Astrocyte (in vitro differentiated cells and primary cell): ENCODE data around the gene DOK5.

Experiments
- EZH2 ChIP-seq: IDR thresholded peaks from 2 replicates; pipeline ENCODE4 v1.6.1; 2012; ENCODE audit warnings: mild to moderate bottlenecking, low read length, inconsistent platforms; ENCODE audit not compliant: insufficient read depth
- TF ChIP-seq, protein P1 (sequence below): IDR thresholded peaks from 2 replicates; pipeline ENCODE4 v1.5.1; 2011; ENCODE audit warnings: low read depth, mild to moderate bottlenecking, inconsistent platforms, low read length, moderate library complexity; ENCODE audit not compliant: insufficient read depth

DNA sequence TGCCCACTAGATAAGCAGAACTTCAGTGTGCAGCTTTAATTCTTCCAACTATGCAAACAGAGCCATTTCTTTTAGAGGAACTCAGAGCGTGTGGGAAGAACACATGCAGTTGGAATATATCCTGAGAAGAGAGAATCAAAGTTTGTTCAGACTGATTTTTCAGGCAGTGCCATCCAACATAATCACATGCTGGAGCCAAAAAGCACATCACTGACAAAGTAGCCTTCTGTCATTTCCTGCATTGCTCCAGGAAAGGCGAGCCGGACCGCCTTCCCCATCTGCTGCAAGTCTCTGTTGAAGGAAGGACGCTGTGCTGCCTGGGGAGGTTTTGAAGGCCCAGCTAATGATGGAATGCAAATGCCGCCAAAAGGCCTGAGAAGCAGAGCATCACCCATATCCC lies 98.4 kb downstream of the DOK5 start:
- TF ChIP-seq, protein P1, sequence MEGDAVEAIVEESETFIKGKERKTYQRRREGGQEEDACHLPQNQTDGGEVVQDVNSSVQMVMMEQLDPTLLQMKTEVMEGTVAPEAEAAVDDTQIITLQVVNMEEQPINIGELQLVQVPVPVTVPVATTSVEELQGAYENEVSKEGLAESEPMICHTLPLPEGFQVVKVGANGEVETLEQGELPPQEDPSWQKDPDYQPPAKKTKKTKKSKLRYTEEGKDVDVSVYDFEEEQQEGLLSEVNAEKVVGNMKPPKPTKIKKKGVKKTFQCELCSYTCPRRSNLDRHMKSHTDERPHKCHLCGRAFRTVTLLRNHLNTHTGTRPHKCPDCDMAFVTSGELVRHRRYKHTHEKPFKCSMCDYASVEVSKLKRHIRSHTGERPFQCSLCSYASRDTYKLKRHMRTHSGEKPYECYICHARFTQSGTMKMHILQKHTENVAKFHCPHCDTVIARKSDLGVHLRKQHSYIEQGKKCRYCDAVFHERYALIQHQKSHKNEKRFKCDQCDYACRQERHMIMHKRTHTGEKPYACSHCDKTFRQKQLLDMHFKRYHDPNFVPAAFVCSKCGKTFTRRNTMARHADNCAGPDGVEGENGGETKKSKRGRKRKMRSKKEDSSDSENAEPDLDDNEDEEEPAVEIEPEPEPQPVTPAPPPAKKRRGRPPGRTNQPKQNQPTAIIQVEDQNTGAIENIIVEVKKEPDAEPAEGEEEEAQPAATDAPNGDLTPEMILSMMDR: no peak
- no peak for TF ChIP-seq EZH2
